Parathyroid adenoma (tissue), 2 donors: Measurements from ENCODE around the gene TBATA.

Experiments used
- H2AFZ ChIP-seq: fragments of 300-600 bp; sonication (generic); one replicate; pipeline ENCODE4 v1.7.0; 2017; ENCODE audit warnings: antibody characterized with exemption, mild to moderate bottlenecking
- H3K27ac ChIP-seq: fragments of 300-600 bp; sonication (generic); one replicate; pipeline ENCODE4 v1.7.0; 2017
- H3K27me3 ChIP-seq: fragments of 300-600 bp; sonication (generic); one replicate; pipeline ENCODE4 v1.7.0; 2017; ENCODE audit warnings: low read length; ENCODE audit not compliant: control insufficient read depth, insufficient read depth
- H3K36me3 ChIP-seq: fragments of 300-600 bp; sonication (generic); one replicate; pipeline ENCODE4 v1.7.0; 2017; ENCODE audit warnings: low read length; ENCODE audit not compliant: control insufficient read depth, insufficient read depth
- H3K4me1 ChIP-seq: fragments of 300-600 bp; sonication (generic); one replicate; pipeline ENCODE4 v1.7.0; 2017; ENCODE audit warnings: control low read depth
- H3K4me2 ChIP-seq: fragments of 300-600 bp; sonication (generic); one replicate; pipeline ENCODE4 v1.7.0; 2017; ENCODE audit warnings: low read length
- H3K4me3 ChIP-seq: fragments of 300-600 bp; sonication (generic); one replicate; pipeline ENCODE4 v1.7.0; 2017; ENCODE audit warnings: low read depth, low read length
- H3K79me2 ChIP-seq: fragments of 300-600 bp; sonication (generic); one replicate; pipeline ENCODE4 v1.7.0; 2017; ENCODE audit warnings: control low read depth
- H3K9ac ChIP-seq: fragments of 300-600 bp; sonication (generic); one replicate; pipeline ENCODE4 v1.7.0; 2017; ENCODE audit warnings: mild to moderate bottlenecking
- H3K9me3 ChIP-seq: fragments of 300-600 bp; sonication (generic); one replicate; pipeline ENCODE4 v1.7.0; 2017; ENCODE audit warnings: low read length; ENCODE audit not compliant: control insufficient read depth
- CTCF ChIP-seq: fragments of 300-600 bp; sonication (generic); IDR thresholded peaks from one replicate; pipeline ENCODE4 v1.7.0; 2017; ENCODE audit warnings: antibody characterized with exemption, mild to moderate bottlenecking
- donor health status: primary hyperparathyroidism.

Gene TBATA

GRCh38 chr10:70795613-70796012, 10.4 kb upstream of the TBATA start:
- H3K9me3 ChIP-seq: no peaks in the 10 kb centered on the region
- H3K36me3 ChIP-seq: no peaks in the 10 kb centered on the region
- no peak overlapping the region for H3K4me3 ChIP-seq
- no peaks in the 10 kb centered on the region for H3K4me1 ChIP-seq
- no peaks in the 10 kb centered on the region for H3K79me2 ChIP-seq
- H3K4me2 ChIP-seq: no peak overlapping the region
- no peak overlapping the region for H3K9ac ChIP-seq
- TF ChIP-seq CTCF: no peak
- no peaks in the 10 kb centered on the region for H3K27me3 ChIP-seq
- H2AFZ ChIP-seq: no peak overlapping the region
- H3K27ac ChIP-seq: no peak overlapping the region

GRCh38 chr10:70791386-70792039, 6.3 kb upstream of the TBATA start:
- Histone ChIP-seq H3K79me2 (no peaks in the 10 kb centered on the region), H2AFZ (no peak overlapping the region)

GRCh38 chr10:70786799-70787415, 1.7 kb upstream of the TBATA start:
- no peaks in the 10 kb centered on the region for H3K9me3 ChIP-seq
- no peak overlapping the region for H3K4me2 ChIP-seq
- H3K9ac ChIP-seq: no peak overlapping the region
- no peak overlapping the region for H2AFZ ChIP-seq
- H3K4me3 ChIP-seq: no peak overlapping the region
- H3K4me1 ChIP-seq: peaks cover 4% of the 10 kb centered on the region
- TF ChIP-seq CTCF: no peak
- no peaks in the 10 kb centered on the region for H3K79me2 ChIP-seq
- no peak overlapping the region for H3K27ac ChIP-seq
- no peaks in the 10 kb centered on the region for H3K36me3 ChIP-seq
- no peaks in the 10 kb centered on the region for H3K27me3 ChIP-seq

More at GRCh38 chr10:70791386-70792039, 6.3 kb upstream of the TBATA start:
- Histone ChIP-seq H3K27ac (no peak overlapping the region), H3K27me3 (no peaks in the 10 kb centered on the region), H3K4me1 (no peaks in the 10 kb centered on the region), H3K9ac (no peak overlapping the region), H3K36me3 (no peaks in the 10 kb centered on the region), H3K9me3 (no peaks in the 10 kb centered on the region), H3K4me2 (no peak overlapping the region), H3K4me3 (no peak overlapping the region)
- no peak for TF ChIP-seq CTCF

GRCh38 chr10:70784471-70784870, 706 bp downstream of the TBATA start:
- H3K36me3 ChIP-seq: no peaks in the 10 kb centered on the region
- no peaks in the 10 kb centered on the region for H3K79me2 ChIP-seq
- no peak overlapping the region for H3K4me2 ChIP-seq
- no peak overlapping the region for H3K4me3 ChIP-seq
- no peak overlapping the region for H3K27ac ChIP-seq
- peaks cover 4% of the 10 kb centered on the region for H3K4me1 ChIP-seq
- H3K9me3 ChIP-seq: no peaks in the 10 kb centered on the region
- no peak overlapping the region for H3K9ac ChIP-seq
- no peak overlapping the region for H2AFZ ChIP-seq
- no peaks in the 10 kb centered on the region for H3K27me3 ChIP-seq
- TF ChIP-seq CTCF: no peak

- H3K4me2 ChIP-seq: no peak overlapping the region
- no peak overlapping the region for H3K4me3 ChIP-seq
- no peak overlapping the region for H3K9ac ChIP-seq
- no peaks in the 10 kb centered on the region for H3K79me2 ChIP-seq
- TF ChIP-seq CTCF: no peak
- no peak overlapping the region for H2AFZ ChIP-seq
- H3K9me3 ChIP-seq: no peaks in the 10 kb centered on the region
- peaks cover 4% of the 10 kb centered on the region for H3K4me1 ChIP-seq
- no peaks in the 10 kb centered on the region for H3K27me3 ChIP-seq
- no peak overlapping the region for H3K27ac ChIP-seq
- H3K36me3 ChIP-seq: no peaks in the 10 kb centered on the region
Observed at GRCh38 chr10:70784016-70784415, 1.2 kb downstream of the TBATA start.
